GM12878 (cell line): ENCODE measurements around the gene TEX51. TPM values are rescaled to one million over a fixed set of nuclear protein-coding genes. Genes with fewer than 3 reads are reported as not detected.

ENCODE experiments used
- ATAC-seq: fragments of 200-7000 bp; cut with Tn5 transposase; 3 replicates; pipeline ENCODE4 v1.9.1; 2020; ENCODE audit warnings: mild to moderate bottlenecking, moderate library complexity
- BruUV-seq: library from RNA; stranded (reverse); fragments of 400-500 nt; replicated peaks from 2 replicates; lab custom pipeline; 2021; lab: Mats Ljungman, UMichigan
- CTCF ChIA-PET: fragments of 300-600 bp; sonication (Branson Sonifier 250); formaldehyde crosslinking; extraction: SDS; loops from one replicate; lab custom pipeline; 2021; ENCODE audit warnings: inconsistent platforms; lab: Yijun Ruan, JAX
- POLR2A ChIA-PET: fragments of 350-600 bp; formaldehyde crosslinking; extraction: SDS; loops from one replicate; lab custom pipeline; 2021; ENCODE audit warnings: inconsistent platforms; lab: Charles Lee
- RAD21 ChIA-PET: fragments of 300-600 bp; sonication (Branson Sonifier 250); formaldehyde crosslinking; loops from one replicate; lab custom pipeline; 2023; ENCODE audit warnings: antibody characterized with exemption; ENCODE audit not compliant: unreplicated experiment; lab: Charles Lee
- SMC1A ChIA-PET: fragments of 300-600 bp; sonication (Branson Sonifier 250); formaldehyde crosslinking; loops from one replicate; lab custom pipeline; 2023; ENCODE audit not compliant: unreplicated experiment, uncharacterized antibody; lab: Charles Lee
- DNase-seq: peaks from one replicate; pipeline ENCODE4 v3.0.0-alpha.2; 2011; ENCODE audit warnings: low read depth, low spot score
- FAIRE-seq: peaks from 3 replicates; lab custom pipeline; 2011; peaks lifted over from hg19 to GRCh38; lab: Jason Lieb, UNC
- H2AFZ ChIP-seq: 2 replicates; pipeline ENCODE4 v1.6.0; 2011; ENCODE audit warnings: low read depth, low read length, control low read depth; ENCODE audit not compliant: control insufficient read depth
- H3K27ac ChIP-seq: 2 replicates; pipeline ENCODE4 v1.5.1; 2011; ENCODE audit warnings: control low read depth; ENCODE audit not compliant: control insufficient read depth, insufficient read depth
- H3K27me3 ChIP-seq, 2 experiments: replicated peaks in 1 of 2; 2 replicates each; pipeline versions ENCODE4 v1.6.0 to v1.6.1; 2011; ENCODE audit warnings: low read length in 1 of 2; ENCODE audit not compliant: control insufficient read depth in 2 of 2, insufficient read depth in 2 of 2
- H3K36me3 ChIP-seq, 2 experiments: 2 replicates each; pipeline ENCODE4 v1.5.1; 2011; ENCODE audit warnings: low read length in 1 of 2; ENCODE audit not compliant: control insufficient read depth in 2 of 2, insufficient read depth in 2 of 2
- H3K4me1 ChIP-seq: 2 replicates; pipeline ENCODE4 v1.6.1; 2011; ENCODE audit warnings: mild to moderate bottlenecking, low read length, moderate library complexity, mixed read lengths; ENCODE audit not compliant: control insufficient read depth, insufficient read depth
- H3K4me2 ChIP-seq: 2 replicates; pipeline ENCODE4 v1.6.0; 2011; ENCODE audit warnings: control low read depth; ENCODE audit not compliant: control insufficient read depth, insufficient read depth
- H3K4me3 ChIP-seq: fragments of 200-600 bp; sonication (generic); 2 replicates; pipeline ENCODE4 v1.5.1; 2016
- H3K79me2 ChIP-seq: 2 replicates; pipeline ENCODE4 v1.6.0; 2011; ENCODE audit warnings: low read length; ENCODE audit not compliant: control insufficient read depth, insufficient read depth
- H3K9ac ChIP-seq: 2 replicates; pipeline ENCODE4 v1.8.0; 2011; ENCODE audit warnings: low read length, control low read depth, mixed read lengths; ENCODE audit not compliant: control insufficient read depth, insufficient read depth
- H3K9me3 ChIP-seq: replicated peaks from 3 replicates; pipeline ENCODE4 v1.5.1; 2011; ENCODE audit warnings: mild to moderate bottlenecking, low read length; ENCODE audit not compliant: control insufficient read depth, insufficient read depth
- H4K20me1 ChIP-seq: 2 replicates; pipeline ENCODE4 v1.6.0; 2011; ENCODE audit not compliant: control insufficient read depth, insufficient read depth
- SUZ12 ChIP-seq: fragments of 200-600 bp; sonication (generic); IDR thresholded peaks from one replicate; pipeline ENCODE4 v1.6.1; 2018; ENCODE audit warnings: antibody characterized with exemption, mild to moderate bottlenecking; ENCODE audit not compliant: unreplicated experiment
- YBX1 ChIP-seq: fragments of 450-650 bp; IDR thresholded peaks from 2 replicates; pipeline ENCODE4 v1.6.1; 2016; ENCODE audit warnings: antibody characterized with exemption
- WGBS: methylation state at CpG from one replicate; pipeline ENCODE4 v1.1.6; 2016; ENCODE audit warnings: low lambda C conversion rate; ENCODE audit not compliant: insufficient replicate concordance, insufficient coverage; ENCODE audit errors: missing lambda C conversion rate; 5-methylcytosine and 5-hydroxymethylcytosine counted together
- in situ Hi-C: fragments of 300-500 bp; cut with MboI; formaldehyde crosslinking; loops from 9 replicates; pipeline ENCODE4 v1.14.3; 2018; ENCODE audit warnings: mixed read lengths
- intact Hi-C: fragments of 100-400 bp; cut with micrococcal nuclease; formaldehyde crosslinking; loops from one replicate; pipeline ENCODE4 v1.14.2; 2022; ENCODE audit not compliant: unreplicated experiment
- polyA plus RNA-seq, 11 experiments: library from polyadenylated mRNA; depleted of rRNA in 4 of 11; unstranded in 6 of 11; stranded (reverse) in 5 of 11; fragments of >200 nt; fragmentation: Nextera tagmentation in 4 of 11; fragmentation: Illumina TruSeq in 1 of 11; extraction: Ambion mirVana in 4 of 11; extraction: Trizol in 1 of 11; gene quantifications; 1 replicate in 1 of 11; 2 replicates in 10 of 11; pipeline versions ENCODE4 v1.2.1 to v1.2.3, GENCODE V29; 2011 to 2016; ENCODE audit warnings: inconsistent platforms in 2 of 11, missing spikeins in 2 of 11, low read depth in 1 of 11
- total RNA-seq, 4 experiments: library from RNA; depleted of rRNA in 3 of 4; stranded (reverse); fragments of >200 nt in 3 of 4; fragmentation: Illumina TruSeq in 1 of 4; extraction: Trizol in 1 of 4; gene quantifications; 2 replicates each; pipeline versions ENCODE4 v1.2.1 to v1.2.3, GENCODE V29; 2013 to 2021
- TF ChIP-seq, protein P1 (sequence below), 3 experiments: IDR thresholded peaks in 2 of 3; conservative IDR thresholded peaks in 1 of 3; 2 replicates each; pipeline ENCODE4 v1.5.1; 2011; ENCODE audit warnings: low read depth in 3 of 3, low read length in 3 of 3, mild to moderate bottlenecking in 3 of 3, control low read depth in 2 of 3, moderate library complexity in 2 of 3, inconsistent platforms in 1 of 3, mixed read lengths in 1 of 3; ENCODE audit not compliant: control insufficient read depth in 2 of 3, insufficient read depth in 1 of 3; ENCODE audit errors: extremely low read depth in 1 of 3

The TEX51 gene
- total and polyA plus RNA-seq, 10 of the 15 experiments (the other 5 are each of a cell fraction or from before 2014, with no cell fraction given) = not detected

DNA sequence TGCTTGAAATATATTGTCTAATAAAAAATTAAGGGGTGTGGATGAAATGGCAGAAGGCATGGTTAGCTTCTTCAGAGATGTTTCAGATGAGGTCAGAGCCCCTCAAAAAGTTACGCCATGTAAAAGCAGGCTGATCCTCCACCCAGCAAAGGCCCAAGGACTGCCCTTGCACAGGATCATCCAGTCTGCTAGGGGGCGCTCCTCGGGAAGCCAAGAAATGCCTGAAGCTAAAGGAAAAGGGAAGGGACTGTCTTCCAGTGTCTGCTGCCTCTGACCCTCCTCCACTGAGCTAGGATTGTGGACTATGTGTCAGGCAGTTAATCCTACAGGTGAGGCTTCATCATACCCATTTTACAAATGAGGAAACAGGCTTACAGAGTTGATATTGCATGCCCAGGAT, 33.8 kb upstream of the TEX51 start:
- in situ Hi-C loops = no loop called here
- no peak for TF ChIP-seq YBX1
- TF ChIP-seq, protein P1, sequence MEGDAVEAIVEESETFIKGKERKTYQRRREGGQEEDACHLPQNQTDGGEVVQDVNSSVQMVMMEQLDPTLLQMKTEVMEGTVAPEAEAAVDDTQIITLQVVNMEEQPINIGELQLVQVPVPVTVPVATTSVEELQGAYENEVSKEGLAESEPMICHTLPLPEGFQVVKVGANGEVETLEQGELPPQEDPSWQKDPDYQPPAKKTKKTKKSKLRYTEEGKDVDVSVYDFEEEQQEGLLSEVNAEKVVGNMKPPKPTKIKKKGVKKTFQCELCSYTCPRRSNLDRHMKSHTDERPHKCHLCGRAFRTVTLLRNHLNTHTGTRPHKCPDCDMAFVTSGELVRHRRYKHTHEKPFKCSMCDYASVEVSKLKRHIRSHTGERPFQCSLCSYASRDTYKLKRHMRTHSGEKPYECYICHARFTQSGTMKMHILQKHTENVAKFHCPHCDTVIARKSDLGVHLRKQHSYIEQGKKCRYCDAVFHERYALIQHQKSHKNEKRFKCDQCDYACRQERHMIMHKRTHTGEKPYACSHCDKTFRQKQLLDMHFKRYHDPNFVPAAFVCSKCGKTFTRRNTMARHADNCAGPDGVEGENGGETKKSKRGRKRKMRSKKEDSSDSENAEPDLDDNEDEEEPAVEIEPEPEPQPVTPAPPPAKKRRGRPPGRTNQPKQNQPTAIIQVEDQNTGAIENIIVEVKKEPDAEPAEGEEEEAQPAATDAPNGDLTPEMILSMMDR (IDR thresholded peaks at IDR 0.05 in 2 of 3, conservative IDR thresholded peaks at IDR 0.05 in 1 of 3; ENCODE audit: control insufficient read depth in 2 of 3, extremely low read depth in 1 of 3, insufficient read depth in 1 of 3, low read depth in 3 of 3, low read length in 3 of 3) = peak in 2 of 3 experiments; percentile 14 to 32; a peak in 2 of 6 replicates
- no peaks in the 10 kb centered on the region for H3K4me1 ChIP-seq
- ChIA-PET RAD21 (interaction anchor here (0.6 to 1.3 kb wide), 2 partner anchors 107 to 191 kb away, joined by 3 to 6 read pairs; no protein-coding TSS in a partner anchor), POLR2A (no interaction called here), SMC1A (no interaction called here), CTCF (interaction anchor here (0.6 to 1.8 kb wide), 5 partner anchors 19 to 318 kb away, joined by 3 to 5 read pairs (median 3); no protein-coding TSS in a partner anchor)
- H2AFZ ChIP-seq = no peak overlapping the region
- no peaks in the 10 kb centered on the region for H3K36me3 ChIP-seq
- ATAC-seq = no peak
- intact Hi-C loops = no loop called here
- 14% methylated on average over 3 of the region's 3 CpGs for WGBS
- H3K27ac ChIP-seq = no peak overlapping the region
- no peak for FAIRE-seq
- H3K79me2 ChIP-seq = no peaks in the 10 kb centered on the region
- no peak for DNase-seq
- no peaks in the 10 kb centered on the region for H3K9me3 ChIP-seq
- H4K20me1 ChIP-seq = no peaks in the 10 kb centered on the region
- H3K27me3 ChIP-seq = no peaks in the 10 kb centered on the region
- H3K4me2 ChIP-seq = no peak overlapping the region
- no peak overlapping the region for H3K4me3 ChIP-seq
- no peak overlapping the region for H3K9ac ChIP-seq
- BruUV-seq = no TSS peak

DNA sequence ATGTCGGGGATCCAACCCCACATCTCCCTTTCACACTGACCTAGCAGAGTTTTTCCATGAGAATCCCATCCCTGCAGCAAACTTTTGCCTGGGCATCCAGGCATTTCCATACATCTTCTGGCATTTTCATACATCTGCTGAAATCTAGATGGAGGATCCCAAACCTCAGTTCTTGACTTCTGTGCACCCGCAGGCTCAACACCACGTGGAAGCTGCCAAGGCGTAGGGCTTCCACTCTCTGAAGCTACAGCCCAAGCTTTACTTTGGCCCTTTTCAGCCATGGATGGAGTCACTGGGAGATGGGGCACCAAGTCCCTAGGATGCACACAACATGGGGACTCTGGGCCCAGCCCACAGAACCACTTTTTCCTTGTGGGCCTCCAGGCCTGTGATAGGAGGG, 32.2 kb upstream of the TEX51 start:
- Histone ChIP-seq H4K20me1 (no peaks in the 10 kb centered on the region), H3K27ac (no peak overlapping the region), H3K4me1 (no peaks in the 10 kb centered on the region), H3K9me3 (no peaks in the 10 kb centered on the region), H3K4me3 (no peak overlapping the region), H3K27me3 (no peaks in the 10 kb centered on the region), H3K36me3 (no peaks in the 10 kb centered on the region), H3K9ac (no peak overlapping the region), H3K79me2 (no peaks in the 10 kb centered on the region), H3K4me2 (no peak overlapping the region), H2AFZ (no peak overlapping the region)
- in situ Hi-C loops (no loop called here), intact Hi-C loops (no loop called here)
- 22% methylated on average over 4 of the region's 4 CpGs for WGBS
- ChIA-PET SMC1A (no interaction called here), POLR2A (no interaction called here), CTCF (interaction anchor here (1.5 kb wide), 1 partner anchor 317 kb away, joined by 3 read pairs; no protein-coding TSS in a partner anchor), RAD21 (interaction anchor here (0.9 kb wide), 1 partner anchor 186 kb away, joined by 4 read pairs; no protein-coding TSS in a partner anchor)
- no peak for DNase-seq
- no peak for FAIRE-seq
- no peak for TF ChIP-seq SUZ12
- no TSS peak for BruUV-seq
- no peak for ATAC-seq
